ENCODE data around the gene EML1. TPM values are rescaled to one million over a fixed set of nuclear protein-coding genes. Genes with fewer than 3 reads are reported as not detected.

EML1 gene, protein sequence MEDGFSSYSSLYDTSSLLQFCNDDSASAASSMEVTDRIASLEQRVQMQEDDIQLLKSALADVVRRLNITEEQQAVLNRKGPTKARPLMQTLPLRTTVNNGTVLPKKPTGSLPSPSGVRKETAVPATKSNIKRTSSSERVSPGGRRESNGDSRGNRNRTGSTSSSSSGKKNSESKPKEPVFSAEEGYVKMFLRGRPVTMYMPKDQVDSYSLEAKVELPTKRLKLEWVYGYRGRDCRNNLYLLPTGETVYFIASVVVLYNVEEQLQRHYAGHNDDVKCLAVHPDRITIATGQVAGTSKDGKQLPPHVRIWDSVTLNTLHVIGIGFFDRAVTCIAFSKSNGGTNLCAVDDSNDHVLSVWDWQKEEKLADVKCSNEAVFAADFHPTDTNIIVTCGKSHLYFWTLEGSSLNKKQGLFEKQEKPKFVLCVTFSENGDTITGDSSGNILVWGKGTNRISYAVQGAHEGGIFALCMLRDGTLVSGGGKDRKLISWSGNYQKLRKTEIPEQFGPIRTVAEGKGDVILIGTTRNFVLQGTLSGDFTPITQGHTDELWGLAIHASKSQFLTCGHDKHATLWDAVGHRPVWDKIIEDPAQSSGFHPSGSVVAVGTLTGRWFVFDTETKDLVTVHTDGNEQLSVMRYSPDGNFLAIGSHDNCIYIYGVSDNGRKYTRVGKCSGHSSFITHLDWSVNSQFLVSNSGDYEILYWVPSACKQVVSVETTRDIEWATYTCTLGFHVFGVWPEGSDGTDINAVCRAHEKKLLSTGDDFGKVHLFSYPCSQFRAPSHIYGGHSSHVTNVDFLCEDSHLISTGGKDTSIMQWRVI
- total RNA-seq = not detected

DNA sequence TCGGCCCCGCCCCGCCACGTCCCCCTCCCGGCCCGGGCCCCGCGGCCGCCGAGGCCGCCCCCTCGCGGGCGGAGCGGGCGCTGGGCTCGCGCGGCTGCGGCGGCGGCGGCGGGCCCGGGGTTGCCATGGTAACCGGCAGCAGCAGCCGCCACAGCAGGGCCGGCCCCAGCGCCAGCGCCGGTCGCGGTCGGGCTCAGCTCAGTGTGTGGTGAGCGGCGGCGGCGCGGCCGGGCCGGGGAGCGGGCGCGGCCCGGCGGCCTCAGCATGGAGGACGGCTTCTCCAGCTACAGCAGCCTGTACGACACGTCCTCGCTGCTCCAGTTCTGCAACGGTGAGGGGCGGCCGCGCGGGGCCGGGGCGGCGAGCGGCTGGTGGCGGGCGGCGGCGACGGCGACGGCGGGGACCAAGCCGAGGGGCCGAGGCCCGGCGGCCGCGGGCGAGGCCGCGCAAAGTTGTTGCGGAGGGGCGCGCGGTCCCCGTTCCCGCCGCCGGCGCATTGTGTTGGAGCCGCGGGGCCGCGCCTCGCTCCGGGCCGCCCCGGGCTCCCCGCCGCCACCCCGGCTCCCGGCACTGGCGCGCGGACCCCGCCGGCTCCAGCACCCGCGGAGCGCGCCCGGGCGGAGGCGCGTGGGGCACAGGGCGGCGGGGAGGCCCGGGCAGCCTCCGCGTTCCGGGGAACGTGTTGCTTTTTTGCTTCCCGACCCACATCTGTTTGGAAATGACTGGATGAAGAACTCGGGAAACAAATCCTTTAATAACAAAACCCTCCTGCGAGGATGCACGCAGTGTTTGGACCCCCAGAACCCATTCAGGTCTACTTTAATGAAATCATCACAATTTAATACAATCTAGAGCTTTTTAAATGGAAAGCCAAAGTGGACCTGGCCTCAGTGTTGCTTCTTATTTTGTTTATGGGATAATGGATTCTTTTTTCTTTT is at the start of gene EML1:
TSS of gene EML1 (plus strand) at position 201 of the 938 bp plus-strand sequence. CDS start at position 265, 64 bp downstream.
- peaks cover 58% of the 10 kb centered on the region for H3K27me3 Mint-ChIP-seq
- no peaks in the 10 kb centered on the region for H3K36me3 Mint-ChIP-seq (ENCODE audit: low read depth)
- peak; percentile 74 for DNase-seq
- no peak within 1 kb of the TSS for H3K27ac Mint-ChIP-seq
- H3K9me3 Mint-ChIP-seq = no peaks in the 10 kb centered on the region
- H3K4me1 Mint-ChIP-seq = peaks cover 15% of the 10 kb centered on the region
- CTCF ChIA-PET = interaction anchor here (1.6 kb wide), 1 partner anchor 110 kb away, joined by 3 read pairs; the partner anchor contains the start of gene CYP46A1
- POLR2A ChIA-PET = no interaction called here
- H3K4me3 Mint-ChIP-seq = peak within 1 kb of the TSS; percentile 50

DNA sequence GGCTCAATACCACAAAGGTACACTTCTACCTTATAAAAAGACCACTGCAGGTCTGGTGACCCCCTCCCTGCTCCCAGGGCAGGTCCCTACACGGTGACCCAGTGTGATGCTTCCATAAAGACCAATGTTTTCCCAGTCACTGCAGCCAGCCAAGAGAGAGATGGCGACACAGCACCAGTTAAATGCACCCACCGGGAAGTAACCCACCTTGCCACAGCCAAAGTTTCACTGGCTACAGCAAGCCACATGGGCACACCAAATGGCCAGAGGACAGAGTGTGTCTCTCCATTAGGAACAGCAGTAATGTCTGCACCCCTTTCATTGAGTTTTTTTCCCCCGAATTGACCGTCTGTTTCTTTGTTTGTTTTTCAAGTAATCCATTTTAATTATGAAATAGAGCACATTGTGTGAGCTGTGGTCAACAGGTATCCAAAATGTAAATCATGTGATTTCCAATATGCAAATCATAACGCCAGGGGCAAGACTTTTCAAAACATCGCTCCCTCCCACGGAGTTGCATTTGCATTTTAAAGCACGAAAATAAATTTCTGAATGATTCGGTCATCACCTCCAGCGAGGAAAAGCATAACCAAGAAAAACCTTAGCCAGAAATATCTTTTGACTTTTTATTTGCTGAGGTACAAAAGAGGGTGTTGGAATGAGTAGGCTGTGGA is 48.9 kb upstream of the EML1 start:
- peaks cover 7% of the 10 kb centered on the region for H3K4me1 Mint-ChIP-seq
- CTCF ChIA-PET = no interaction called here
- H3K36me3 Mint-ChIP-seq (ENCODE audit: low read depth) = no peaks in the 10 kb centered on the region
- peaks cover 16% of the 10 kb centered on the region for H3K27me3 Mint-ChIP-seq
- no peak overlapping the region for H3K27ac Mint-ChIP-seq
- no peaks in the 10 kb centered on the region for H3K9me3 Mint-ChIP-seq
- POLR2A ChIA-PET = no interaction called here
- no peak overlapping the region for H3K4me3 Mint-ChIP-seq
- no peak for DNase-seq

DNA sequence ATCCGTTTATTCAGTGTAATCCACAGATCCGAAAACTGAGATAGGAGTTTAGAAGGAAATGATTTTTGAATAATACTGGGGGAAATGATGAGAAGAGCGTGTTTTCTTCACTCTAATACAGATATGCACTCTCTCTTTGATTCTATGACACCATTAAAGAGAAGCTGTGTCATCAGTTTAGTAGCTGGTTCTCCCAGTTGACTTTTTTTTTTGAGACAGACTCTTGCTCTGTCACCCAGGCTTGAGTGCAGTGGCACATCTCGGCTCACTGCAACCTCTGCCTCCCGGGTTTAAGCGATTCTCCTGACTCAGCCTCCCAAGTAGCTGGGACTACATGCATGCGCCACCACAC is 48.4 kb upstream of the EML1 start:
- Mint-ChIP-seq H3K36me3 (ENCODE audit: low read depth) (no peaks in the 10 kb centered on the region), H3K27me3 (peaks cover 12% of the 10 kb centered on the region), H3K4me1 (peaks cover 7% of the 10 kb centered on the region), H3K27ac (no peak overlapping the region), H3K9me3 (no peaks in the 10 kb centered on the region), H3K4me3 (no peak overlapping the region)
- ChIA-PET CTCF (no interaction called here), POLR2A (no interaction called here)
- no peak for DNase-seq

DNA sequence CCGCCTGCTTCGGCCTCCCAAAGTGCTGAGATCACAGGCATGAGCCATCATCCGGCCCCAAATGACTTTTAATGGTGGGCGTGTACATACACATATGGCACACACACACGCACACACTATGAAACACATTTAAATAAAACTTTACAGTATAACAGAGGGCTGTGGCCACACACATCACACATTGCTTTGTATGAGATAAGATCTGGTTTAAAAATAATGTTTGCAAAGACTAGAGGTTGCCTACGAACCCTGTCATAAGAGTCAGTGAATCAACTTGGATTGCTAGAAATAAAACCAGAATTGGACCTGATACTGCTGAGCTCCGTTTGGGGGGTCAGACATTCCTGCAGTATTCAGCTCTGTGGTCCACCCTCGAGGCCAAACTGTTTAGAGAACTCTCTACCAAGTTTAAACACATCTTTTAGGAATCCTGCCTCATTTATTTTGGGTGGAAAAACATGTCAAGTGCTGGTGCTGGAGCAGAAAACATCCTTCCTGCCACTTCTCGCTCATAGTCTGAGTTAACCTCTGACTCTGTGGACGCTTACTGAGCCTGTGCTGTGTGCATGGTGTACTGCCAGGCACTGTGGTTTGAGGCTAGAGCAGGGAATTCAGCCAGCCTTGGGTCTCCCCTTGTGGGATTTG is 47.8 kb upstream of the EML1 start:
- DNase-seq = no peak
- peaks cover 7% of the 10 kb centered on the region for H3K4me1 Mint-ChIP-seq
- H3K4me3 Mint-ChIP-seq = no peak overlapping the region
- H3K36me3 Mint-ChIP-seq (ENCODE audit: low read depth) = no peaks in the 10 kb centered on the region
- peaks cover 12% of the 10 kb centered on the region for H3K27me3 Mint-ChIP-seq
- POLR2A ChIA-PET = no interaction called here
- CTCF ChIA-PET = no interaction called here
- H3K27ac Mint-ChIP-seq = no peak overlapping the region
- H3K9me3 Mint-ChIP-seq = no peaks in the 10 kb centered on the region

DNA sequence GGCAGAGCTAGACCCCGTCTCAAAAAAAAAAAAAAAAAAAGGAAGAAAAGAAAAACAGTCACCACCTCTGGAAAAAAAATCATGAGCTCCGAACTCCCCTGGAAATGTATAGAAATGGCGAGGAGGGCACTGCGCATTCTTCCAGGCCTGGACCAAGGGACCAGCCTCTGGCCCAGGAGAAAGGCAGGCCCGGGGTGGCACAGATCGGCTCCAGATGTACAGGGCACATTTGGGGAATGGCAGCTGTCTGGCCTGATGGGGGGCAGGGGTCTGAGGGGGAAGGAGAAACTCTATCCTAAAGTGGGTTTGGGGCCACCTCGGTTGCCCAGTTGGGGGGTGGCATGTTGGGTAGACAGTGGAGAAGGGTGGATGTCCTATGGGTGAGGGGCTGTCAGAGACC is 46.0 kb upstream of the EML1 start:
- H3K36me3 Mint-ChIP-seq (ENCODE audit: low read depth) = no peaks in the 10 kb centered on the region
- H3K9me3 Mint-ChIP-seq = no peaks in the 10 kb centered on the region
- H3K27ac Mint-ChIP-seq = no peak overlapping the region
- no peak overlapping the region for H3K4me3 Mint-ChIP-seq
- POLR2A ChIA-PET = no interaction called here
- CTCF ChIA-PET = interaction anchor here (0.7 kb wide), 1 partner anchor 174 kb away, joined by 5 read pairs; no protein-coding TSS in a partner anchor
- DNase-seq = no peak
- peaks cover 7% of the 10 kb centered on the region for H3K4me1 Mint-ChIP-seq
- peaks cover 23% of the 10 kb centered on the region for H3K27me3 Mint-ChIP-seq

DNA sequence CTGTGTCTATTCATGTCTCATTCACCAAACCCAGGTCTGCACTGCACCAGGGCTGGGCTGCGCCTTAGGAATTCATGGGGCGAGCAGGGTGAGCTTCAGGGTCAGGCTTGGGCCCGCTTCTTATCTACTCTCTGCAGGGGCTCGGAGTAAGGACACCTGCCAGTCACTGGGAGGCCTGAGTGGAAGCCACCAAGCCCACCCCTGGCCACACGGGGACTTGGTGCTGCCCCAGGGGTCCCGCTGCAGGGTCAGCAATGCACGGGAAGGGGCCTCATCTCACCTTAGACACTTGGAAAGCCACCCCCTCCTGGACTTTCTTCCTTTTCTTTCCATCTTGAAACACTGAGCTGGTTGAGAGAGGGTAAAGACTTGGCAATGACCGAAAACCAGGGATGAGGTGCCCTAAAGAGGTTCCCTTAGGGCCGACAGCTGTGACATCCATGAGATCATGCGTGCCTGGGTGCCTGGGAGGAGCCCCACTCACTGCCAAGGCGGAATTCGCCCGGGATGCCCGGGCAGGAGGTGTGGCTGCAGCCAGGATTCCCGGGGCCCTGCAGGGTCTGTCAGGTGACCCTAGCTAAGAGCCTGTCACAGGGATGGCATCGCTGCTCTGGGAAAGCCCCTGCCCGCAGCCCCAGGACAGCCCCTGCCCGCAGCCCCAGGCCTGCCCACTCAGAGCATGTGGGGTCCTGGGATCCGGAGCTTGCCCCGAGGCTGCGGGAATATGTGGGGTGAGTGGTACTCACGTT is 45.5 kb upstream of the EML1 start:
- Mint-ChIP-seq H3K27me3 (peaks cover 24% of the 10 kb centered on the region), H3K9me3 (no peaks in the 10 kb centered on the region), H3K4me3 (no peak overlapping the region), H3K27ac (no peak overlapping the region), H3K4me1 (peaks cover 9% of the 10 kb centered on the region), H3K36me3 (ENCODE audit: low read depth) (no peaks in the 10 kb centered on the region)
- CTCF ChIA-PET = no interaction called here
- POLR2A ChIA-PET = no interaction called here
- DNase-seq = no peak

DNA sequence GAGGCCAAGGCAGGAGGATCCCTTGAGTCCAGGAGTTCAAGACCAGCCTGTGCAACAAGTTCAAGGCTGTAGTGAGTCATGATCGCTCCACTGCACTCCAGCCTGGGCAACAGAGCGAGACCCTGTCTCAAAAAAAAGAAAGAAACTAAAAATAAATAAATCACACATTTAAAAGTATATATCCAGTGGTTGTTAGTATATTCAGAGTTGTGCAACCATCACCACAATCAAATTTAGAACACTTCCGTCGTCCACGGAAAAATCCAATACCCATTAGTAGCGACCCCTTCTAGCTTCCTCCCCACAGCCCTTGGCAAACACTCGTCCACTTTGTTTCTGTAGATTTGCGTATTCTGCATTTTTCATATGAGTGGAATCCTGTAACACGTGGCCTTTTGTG is 44.7 kb upstream of the EML1 start:
- no peak for DNase-seq
- no peaks in the 10 kb centered on the region for H3K9me3 Mint-ChIP-seq
- peaks cover 12% of the 10 kb centered on the region for H3K4me1 Mint-ChIP-seq
- ChIA-PET POLR2A (no interaction called here), CTCF (no interaction called here)
- no peaks in the 10 kb centered on the region for H3K36me3 Mint-ChIP-seq (ENCODE audit: low read depth)
- H3K27me3 Mint-ChIP-seq = peaks cover 28% of the 10 kb centered on the region
- H3K4me3 Mint-ChIP-seq = no peak overlapping the region
- no peak overlapping the region for H3K27ac Mint-ChIP-seq

DNA sequence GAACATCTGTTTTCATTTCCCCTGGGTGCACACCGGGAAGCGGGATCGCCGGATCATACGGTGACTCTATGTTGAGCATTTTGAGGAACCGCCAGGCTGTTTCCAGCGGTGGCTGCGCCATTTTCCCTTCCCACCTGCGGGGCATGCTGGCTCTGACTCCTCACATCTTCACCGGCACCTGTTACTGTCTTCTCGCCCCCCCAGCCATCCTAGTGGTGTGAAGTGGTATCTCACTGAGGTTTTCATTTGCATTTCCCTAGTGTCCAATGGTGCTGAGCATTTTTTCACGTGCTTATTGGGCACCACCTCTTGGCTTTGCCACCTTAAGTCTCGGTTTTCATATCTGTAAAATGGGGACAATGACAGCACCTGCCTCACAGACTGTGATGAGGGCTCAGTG is 44.1 kb upstream of the EML1 start:
- CTCF ChIA-PET = interaction anchor here (1.1 kb wide), 1 partner anchor 9 kb away, joined by 3 read pairs; no protein-coding TSS in a partner anchor
- POLR2A ChIA-PET = no interaction called here
- Mint-ChIP-seq H3K4me3 (no peak overlapping the region), H3K9me3 (no peaks in the 10 kb centered on the region), H3K27ac (no peak overlapping the region), H3K36me3 (ENCODE audit: low read depth) (no peaks in the 10 kb centered on the region), H3K27me3 (peaks cover 30% of the 10 kb centered on the region), H3K4me1 (peaks cover 15% of the 10 kb centered on the region)
- no peak for DNase-seq

DNA sequence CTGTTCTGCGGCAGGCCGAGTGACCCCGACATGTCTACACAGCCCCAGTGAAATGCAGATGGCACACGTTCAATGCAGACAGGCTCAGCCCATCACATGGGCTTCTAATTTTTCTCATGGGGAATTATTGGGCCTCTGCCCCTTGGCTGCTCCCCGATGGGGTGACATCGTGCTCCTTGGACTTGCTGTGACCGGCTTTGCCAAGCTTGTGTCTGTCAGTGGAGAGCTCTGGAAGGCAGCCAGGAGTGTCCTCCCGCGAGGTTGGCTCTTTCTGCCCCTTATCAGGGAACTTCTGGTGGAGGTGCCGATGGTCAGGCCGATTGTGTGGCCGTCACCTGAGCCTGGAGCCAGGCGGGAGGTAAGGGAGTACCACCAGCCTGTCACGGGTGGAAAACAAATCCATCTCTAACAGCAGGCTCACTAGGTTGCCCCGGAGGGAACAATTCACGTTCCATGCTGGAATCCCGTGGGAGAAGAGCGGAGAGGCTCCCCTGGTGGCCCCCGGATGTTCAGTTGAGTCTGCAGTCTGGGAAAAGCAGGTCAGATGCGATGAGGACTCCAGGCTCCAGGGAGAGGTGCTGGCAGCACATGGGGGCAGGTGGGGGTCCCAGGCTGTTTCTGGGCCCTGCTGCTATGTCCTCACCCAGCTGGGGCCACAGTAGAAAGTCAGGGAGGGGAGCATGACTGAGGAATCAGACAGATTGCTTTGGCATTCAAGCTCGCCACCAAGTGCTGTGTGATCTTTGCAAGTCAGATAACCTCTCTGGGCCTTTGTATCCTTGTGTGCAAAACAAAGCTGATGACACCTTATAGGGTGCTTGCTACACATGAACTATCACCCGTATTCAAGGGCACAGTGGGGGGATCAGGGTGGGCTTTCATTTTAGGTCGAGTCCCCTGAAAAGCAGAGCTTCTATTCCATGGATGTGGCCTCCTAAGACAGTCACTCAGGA is 43.2 kb upstream of the EML1 start:
- no peak for DNase-seq
- H3K27me3 Mint-ChIP-seq = peaks cover 32% of the 10 kb centered on the region
- no peak overlapping the region for H3K27ac Mint-ChIP-seq
- H3K4me3 Mint-ChIP-seq = no peak overlapping the region
- POLR2A ChIA-PET = no interaction called here
- no peaks in the 10 kb centered on the region for H3K9me3 Mint-ChIP-seq
- CTCF ChIA-PET = interaction anchor here (1.1 kb wide), 1 partner anchor 8 kb away, joined by 3 read pairs; no protein-coding TSS in a partner anchor
- no peaks in the 10 kb centered on the region for H3K36me3 Mint-ChIP-seq (ENCODE audit: low read depth)
- peaks cover 15% of the 10 kb centered on the region for H3K4me1 Mint-ChIP-seq

DNA sequence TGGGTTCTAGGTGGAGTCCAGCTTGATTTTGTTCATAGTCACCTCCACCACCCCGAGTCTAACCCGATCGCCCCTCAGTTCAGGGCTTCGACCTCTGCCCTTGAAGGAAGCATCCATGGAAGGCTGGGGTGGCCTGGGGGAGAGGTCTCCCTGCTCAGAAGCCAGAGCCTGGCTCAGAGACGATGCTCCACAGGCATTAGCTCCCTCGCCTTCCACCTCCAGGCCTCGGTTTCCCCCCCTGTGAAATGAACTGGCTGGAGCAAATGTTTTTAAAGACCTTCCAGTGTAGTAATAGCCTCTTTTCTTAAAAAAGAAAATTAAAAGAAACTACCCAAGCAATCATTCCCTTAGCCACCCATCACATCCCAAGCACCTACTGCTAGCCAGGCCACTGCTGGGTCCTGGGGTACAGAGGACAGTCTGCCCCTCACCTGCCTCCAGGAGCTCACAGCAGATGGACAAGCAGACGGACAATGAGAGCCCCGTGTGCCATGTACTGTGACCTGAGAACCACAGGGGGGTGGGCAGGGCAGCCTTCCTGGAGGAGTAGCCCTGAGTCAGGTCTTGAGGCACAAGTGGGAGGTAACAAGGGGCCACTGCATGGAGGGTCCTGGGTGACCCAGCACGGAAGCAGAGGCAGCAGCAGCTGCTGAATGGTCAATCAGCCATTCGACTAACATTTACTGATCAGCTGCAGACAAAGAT is 42.3 kb upstream of the EML1 start:
- no peak overlapping the region for H3K4me3 Mint-ChIP-seq
- DNase-seq = no peak
- POLR2A ChIA-PET = no interaction called here
- CTCF ChIA-PET = interaction anchor here (0.9 kb wide), 1 partner anchor 142 kb away, joined by 3 read pairs; no protein-coding TSS in a partner anchor
- peaks cover 28% of the 10 kb centered on the region for H3K27me3 Mint-ChIP-seq
- H3K36me3 Mint-ChIP-seq (ENCODE audit: low read depth) = no peaks in the 10 kb centered on the region
- no peaks in the 10 kb centered on the region for H3K9me3 Mint-ChIP-seq
- H3K4me1 Mint-ChIP-seq = peaks cover 14% of the 10 kb centered on the region
- H3K27ac Mint-ChIP-seq = no peak overlapping the region

Data from activated CD4-positive, alpha-beta memory T cell treated with anti-CD3 and anti-CD28 coated beads, Interleukin-2, amount 10 ng/mL, durations not matched to agents 7 days and 5 days (primary cell).